H1 (cell line): ENCODE results near the gene TPD52L1. TPM values are rescaled to one million over a fixed set of nuclear protein-coding genes. Genes with fewer than 3 reads are reported as not detected.

Experiments
- CTCF ChIA-PET: fragments of 300-600 bp; sonication (Branson Sonifier 250); formaldehyde crosslinking; loops from one replicate; lab custom pipeline; 2021; ENCODE audit not compliant: partially characterized antibody; lab: Charles Lee
- POLR2A ChIA-PET: fragments of 300-600 bp; sonication (Branson Sonifier 250); formaldehyde crosslinking; loops from one replicate; lab custom pipeline; 2021; ENCODE audit warnings: inconsistent platforms; ENCODE audit not compliant: partially characterized antibody; lab: Charles Lee
- DNase-seq, 2 experiments: peaks; one replicate each; pipeline versions ENCODE4 v3.0.0 to v3.0.0-alpha.2; 2010 to 2022; ENCODE audit warnings: low spot score in 2 of 2, low read depth in 1 of 2, mixed read lengths in 1 of 2
- FAIRE-seq: peaks from 2 replicates; lab custom pipeline; 2011; peaks lifted over from hg19 to GRCh38; lab: Jason Lieb, UNC
- H2AFZ ChIP-seq: 2 replicates; pipeline ENCODE4 v1.8.1; 2012; ENCODE audit warnings: low read length, inconsistent platforms
- H2AK5ac ChIP-seq: 2 replicates; pipeline ENCODE4 v1.6.1; 2013; ENCODE audit warnings: low read depth, low read length
- H2BK120ac ChIP-seq: replicated peaks from 2 replicates; pipeline ENCODE3; 2013; ENCODE audit warnings: low read depth, low read length, inconsistent platforms
- H2BK12ac ChIP-seq: 2 replicates; pipeline ENCODE4 v1.6.1; 2013; ENCODE audit warnings: low read depth, low read length
- H2BK15ac ChIP-seq: 2 replicates; pipeline ENCODE4 v1.6.1; 2013; ENCODE audit warnings: low read length
- H2BK20ac ChIP-seq: 2 replicates; pipeline ENCODE4 v1.6.1; 2013; ENCODE audit warnings: low read length
- H2BK5ac ChIP-seq: 2 replicates; pipeline ENCODE4 v1.6.1; 2013; ENCODE audit warnings: low read depth, low read length
- H3K14ac ChIP-seq: 2 replicates; pipeline ENCODE4 v1.6.1; 2013; ENCODE audit warnings: inconsistent platforms; ENCODE audit not compliant: insufficient read length
- H3K18ac ChIP-seq: 2 replicates; pipeline ENCODE4 v1.6.1; 2013; ENCODE audit warnings: low read length; ENCODE audit errors: extremely low read depth
- H3K23ac ChIP-seq: 2 replicates; pipeline ENCODE4 v1.6.1; 2013; ENCODE audit warnings: inconsistent platforms; ENCODE audit not compliant: insufficient read length
- H3K23me2 ChIP-seq: 2 replicates; pipeline ENCODE4 v1.6.1; 2013; ENCODE audit warnings: low read depth, low read length
- H3K27ac ChIP-seq: 2 replicates; pipeline ENCODE4 v1.6.1; 2011; ENCODE audit warnings: low read depth, low read length, inconsistent platforms
- H3K27me3 ChIP-seq, 4 experiments: replicated peaks in 1 of 4; 1 replicate in 1 of 4; 2 replicates in 3 of 4; pipeline versions ENCODE4 v1.6.1 to v1.8.1; 2011 to 2013; ENCODE audit warnings: low read length in 3 of 4, mild to moderate bottlenecking in 3 of 4, inconsistent platforms in 2 of 4, mixed read lengths in 2 of 4, moderate library complexity in 1 of 4; ENCODE audit not compliant: control insufficient read depth in 3 of 4, insufficient read depth in 3 of 4; ENCODE audit errors: extremely low read depth in 1 of 4
- H3K36me3 ChIP-seq, 4 experiments: 2 replicates each; pipeline versions ENCODE4 v1.6.1 to v1.8.1; 2011 to 2013; ENCODE audit warnings: mild to moderate bottlenecking in 4 of 4, low read length in 3 of 4, moderate library complexity in 2 of 4, control low read depth in 1 of 4, inconsistent platforms in 1 of 4; ENCODE audit not compliant: insufficient read depth in 4 of 4, control insufficient read depth in 2 of 4
- H3K4ac ChIP-seq: replicated peaks from 2 replicates; pipeline ENCODE3; 2013; ENCODE audit warnings: low read length, low read depth, mixed read lengths, inconsistent platforms; ENCODE audit not compliant: insufficient read length
- H3K4me1 ChIP-seq, 4 experiments: replicated peaks in 1 of 4; 1 replicate in 1 of 4; 2 replicates in 3 of 4; pipeline versions ENCODE4 v1.6.1 to v1.8.1; 2011 to 2013; ENCODE audit warnings: low read length in 3 of 4, inconsistent platforms in 2 of 4, mixed read lengths in 1 of 4; ENCODE audit not compliant: insufficient read depth in 4 of 4, control insufficient read depth in 3 of 4
- H3K4me2 ChIP-seq, 2 experiments: 2 replicates each; pipeline versions ENCODE4 v1.6.1 to v1.8.1; 2011 to 2013; ENCODE audit warnings: low read depth in 2 of 2, low read length in 2 of 2, control low read depth in 1 of 2, inconsistent platforms in 1 of 2, mild to moderate bottlenecking in 1 of 2; ENCODE audit not compliant: insufficient read depth in 1 of 2
- H3K4me3 ChIP-seq, 4 experiments: fragments of 200-600, 300-600 bp in 1 of 4; sonication (generic), shearing (Covaris generic), sonication (Bioruptor Twin) in 1 of 4; 2 replicates each; pipeline versions ENCODE4 v1.5.1 to v1.8.1; 2011 to 2016; ENCODE audit warnings: low read length in 4 of 4, low read depth in 3 of 4, control low read depth in 2 of 4, inconsistent platforms in 2 of 4, mild to moderate bottlenecking in 2 of 4, mixed read lengths in 1 of 4, moderate library complexity in 1 of 4; ENCODE audit not compliant: insufficient read depth in 2 of 4; ENCODE audit errors: extremely low read depth in 1 of 4
- H3K56ac ChIP-seq: replicated peaks from 2 replicates; pipeline ENCODE3; 2013; ENCODE audit warnings: low read depth, mild to moderate bottlenecking, mixed read lengths, low read length, inconsistent platforms; ENCODE audit not compliant: insufficient read length
- H3K79me1 ChIP-seq: 2 replicates; pipeline ENCODE4 v1.6.1; 2013; ENCODE audit warnings: low read depth, low read length, control low read depth
- H3K79me2 ChIP-seq, 2 experiments: 2 replicates each; pipeline versions ENCODE4 v1.6.1 to v1.8.1; 2012 to 2013; ENCODE audit warnings: low read length in 2 of 2, mild to moderate bottlenecking in 2 of 2, inconsistent platforms in 1 of 2; ENCODE audit not compliant: insufficient read depth in 2 of 2, control insufficient read depth in 1 of 2
- H3K9ac ChIP-seq, 4 experiments: replicated peaks in 1 of 4; 1 replicate in 1 of 4; 2 replicates in 3 of 4; pipeline versions ENCODE4 v1.6.1 to v1.8.1; 2011 to 2013; ENCODE audit warnings: low read depth in 3 of 4, low read length in 3 of 4, control low read depth in 2 of 4, mild to moderate bottlenecking in 2 of 4, moderate library complexity in 2 of 4, inconsistent platforms in 1 of 4; ENCODE audit errors: extremely low read depth in 1 of 4
- H3K9me3 ChIP-seq, 2 experiments: 2 replicates each; pipeline versions ENCODE4 v1.6.1 to v1.8.1; 2012 to 2013; ENCODE audit warnings: mild to moderate bottlenecking in 2 of 2, moderate library complexity in 2 of 2, control low read depth in 1 of 2, inconsistent platforms in 1 of 2, low read depth in 1 of 2, low read length in 1 of 2, mixed read lengths in 1 of 2; ENCODE audit not compliant: insufficient read depth in 2 of 2
- H4K20me1 ChIP-seq, 2 experiments: replicated peaks in 1 of 2; 2 replicates each; pipeline versions ENCODE3 to v1.8.1; 2011 to 2013; ENCODE audit warnings: inconsistent platforms in 2 of 2, low read length in 2 of 2, mild to moderate bottlenecking in 1 of 2; ENCODE audit not compliant: insufficient read depth in 2 of 2, control insufficient read depth in 1 of 2
- H4K5ac ChIP-seq: 2 replicates; pipeline ENCODE4 v1.6.1; 2013; ENCODE audit warnings: low read length, low read depth, mixed read lengths, inconsistent platforms; ENCODE audit not compliant: insufficient read length
- H4K8ac ChIP-seq: 2 replicates; pipeline ENCODE4 v1.8.0; 2013; ENCODE audit warnings: mild to moderate bottlenecking, moderate library complexity, low read length, inconsistent platforms; ENCODE audit not compliant: insufficient read depth; ENCODE audit errors: extremely low read depth
- H4K91ac ChIP-seq: replicated peaks from 2 replicates; pipeline ENCODE3; 2013; ENCODE audit warnings: low read length, mixed read lengths, inconsistent platforms; ENCODE audit not compliant: insufficient read length
- CEBPB ChIP-seq: IDR thresholded peaks from 2 replicates; pipeline ENCODE4 v1.6.1; 2012; ENCODE audit warnings: low read depth, low read length
- JUND ChIP-seq: IDR thresholded peaks from 2 replicates; pipeline ENCODE4 v1.6.1; 2011; ENCODE audit warnings: mild to moderate bottlenecking, improper control_type of control experiment, low read length
- SAP30 ChIP-seq: fragments of 300-600 bp; sonication (generic); IDR thresholded peaks from 2 replicates; pipeline ENCODE4 v1.7.1; 2012; ENCODE audit warnings: low read length, moderate library complexity, mild to moderate bottlenecking, inconsistent platforms; ENCODE audit not compliant: insufficient read depth, insufficient replicate concordance
- WGBS, 2 experiments: shearing (Covaris generic) in 1 of 2; methylation state at CpG; one replicate each; pipeline versions ENCODE4 v1.1.6 to v1.1.7; 2013 to 2015; ENCODE audit warnings: low lambda C conversion rate in 2 of 2, mixed read lengths in 2 of 2, inconsistent platforms in 1 of 2, low coverage in 1 of 2, missing lambda C conversion rate in 1 of 2; ENCODE audit not compliant: insufficient replicate concordance in 2 of 2, insufficient coverage in 1 of 2, insufficient read length in 1 of 2; ENCODE audit errors: extremely low coverage in 1 of 2, missing lambda C conversion rate in 1 of 2; 5-methylcytosine and 5-hydroxymethylcytosine counted together
- polyA plus RNA-seq, 7 experiments: library from polyadenylated mRNA; depleted of rRNA in 3 of 7; stranded (reverse) in 5 of 7; unstranded in 2 of 7; fragments of >200 nt in 5 of 7; fragments of 200-250 nt in 2 of 7; gene quantifications; 1 replicate in 5 of 7; 2 replicates in 1 of 7; 4 replicates in 1 of 7; pipeline versions ENCODE4 v1.2.1 to v1.2.3, GENCODE V29; 2011 to 2013; ENCODE audit warnings: missing spikeins in 2 of 7, mixed read lengths in 2 of 7
- total RNA-seq: library from RNA; stranded (reverse); fragmentation: NEBNext Ultra II Directional; extraction: Animal tissue kit (Norgen Biotek cat#: 25700); gene quantifications from 2 replicates; pipeline ENCODE4 v1.2.1, GENCODE V29; 2021

The TPD52L1 gene
- total and polyA plus RNA-seq, 2 of the 8 experiments (the other 6 are each of a cell fraction or from before 2014, with no cell fraction given): 7.4 to 14.2 TPM

- Histone ChIP-seq H2BK20ac (no peak overlapping the region), H3K4me3 (no peak overlapping the region), H3K27me3 (no peaks in the 10 kb centered on the region), H2BK5ac (no peak overlapping the region), H3K18ac (no peak overlapping the region), H2AFZ (no peak overlapping the region), H3K27ac (no peak overlapping the region), H3K9me3 (no peaks in the 10 kb centered on the region), H3K9ac (no peak overlapping the region), H3K23ac (no peak overlapping the region), H2BK120ac (no peak overlapping the region), H4K91ac (no peak overlapping the region), H4K5ac (no peak overlapping the region), H3K36me3 (no peaks in the 10 kb centered on the region), H3K14ac (no peak overlapping the region), H3K56ac (no peak overlapping the region), H3K4ac (no peak overlapping the region), H4K8ac (no peak overlapping the region), H3K4me1 (no peaks in the 10 kb centered on the region), H3K4me2 (no peak overlapping the region), H3K23me2 (no peaks in the 10 kb centered on the region), H3K79me2 (no peaks in the 10 kb centered on the region), H4K20me1 (no peaks in the 10 kb centered on the region), H3K79me1 (no peaks in the 10 kb centered on the region), H2AK5ac (no peak overlapping the region), H2BK15ac (no peak overlapping the region), H2BK12ac (no peak overlapping the region)
- CTCF ChIA-PET: no interaction called here
- POLR2A ChIA-PET: no interaction called here
- DNase-seq (no peak), FAIRE-seq (no peak)
- WGBS, 2 experiments: 93% methylated on average over 3 of the region's 3 CpGs; no CpG with 5 or more reads in 1 of the 2 experiments
- TF ChIP-seq JUND (no peak), CEBPB (no peak), SAP30 (no peak)
These were observed 103.8 kb downstream of the TPD52L1 start for GRCh38 chr6:125257351-125257750.
